ENCODE measurements around the gene IFI27. TPM values are rescaled to one million over a fixed set of nuclear protein-coding genes. Genes with fewer than 3 reads are reported as not detected.

IFI27 gene
- total and polyA plus RNA-seq, 9 of the 15 experiments (the other 6 are each of a cell fraction or from before 2014, with no cell fraction given), result 0.19 to 3.4 (median 1.4) TPM; not detected in 1

DNA sequence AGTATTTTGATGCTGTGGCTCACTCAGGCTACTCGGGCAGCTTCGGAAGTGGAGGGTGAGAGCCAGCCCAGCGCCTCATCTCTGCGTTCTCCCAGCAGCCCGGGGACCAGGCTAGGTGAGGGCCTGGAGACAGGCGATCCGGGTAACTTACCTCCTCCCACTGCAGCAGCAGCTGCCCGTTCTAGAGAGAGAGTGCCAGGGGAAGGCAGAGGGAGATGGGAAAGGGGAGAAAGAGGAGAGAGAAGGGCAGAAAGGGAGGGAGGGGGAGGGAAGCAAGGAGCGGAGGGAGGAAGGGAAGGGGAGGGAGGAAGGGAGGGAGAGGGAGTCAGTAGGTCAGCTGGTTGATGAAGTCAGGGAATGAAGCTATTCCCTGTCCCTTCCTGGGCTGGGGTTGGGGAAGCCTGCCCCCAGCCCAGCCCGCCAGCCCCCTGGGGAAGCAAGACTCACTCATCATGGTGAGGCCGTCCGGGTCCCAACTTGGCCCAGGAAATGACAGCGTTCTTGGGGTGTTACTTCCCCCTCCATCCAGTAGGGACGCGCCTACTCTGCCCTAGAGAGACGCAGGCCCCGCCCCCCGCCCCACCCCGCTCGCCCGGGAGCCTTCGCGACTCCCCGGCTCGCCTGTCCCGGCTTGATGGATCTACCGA, 18.7 kb downstream of the IFI27 start, which contains the start of gene IFI27L2 (continued):
- TF ChIP-seq, protein P1, sequence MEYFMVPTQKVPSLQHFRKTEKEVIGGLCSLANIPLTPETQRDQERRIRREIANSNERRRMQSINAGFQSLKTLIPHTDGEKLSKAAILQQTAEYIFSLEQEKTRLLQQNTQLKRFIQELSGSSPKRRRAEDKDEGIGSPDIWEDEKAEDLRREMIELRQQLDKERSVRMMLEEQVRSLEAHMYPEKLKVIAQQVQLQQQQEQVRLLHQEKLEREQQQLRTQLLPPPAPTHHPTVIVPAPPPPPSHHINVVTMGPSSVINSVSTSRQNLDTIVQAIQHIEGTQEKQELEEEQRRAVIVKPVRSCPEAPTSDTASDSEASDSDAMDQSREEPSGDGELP (CRISPR knock-in tag; IDR thresholded peaks at IDR 0.05; ENCODE audit: borderline replicate concordance), result peak; percentile 22; the same call in 1 of the 2 replicates

DNA sequence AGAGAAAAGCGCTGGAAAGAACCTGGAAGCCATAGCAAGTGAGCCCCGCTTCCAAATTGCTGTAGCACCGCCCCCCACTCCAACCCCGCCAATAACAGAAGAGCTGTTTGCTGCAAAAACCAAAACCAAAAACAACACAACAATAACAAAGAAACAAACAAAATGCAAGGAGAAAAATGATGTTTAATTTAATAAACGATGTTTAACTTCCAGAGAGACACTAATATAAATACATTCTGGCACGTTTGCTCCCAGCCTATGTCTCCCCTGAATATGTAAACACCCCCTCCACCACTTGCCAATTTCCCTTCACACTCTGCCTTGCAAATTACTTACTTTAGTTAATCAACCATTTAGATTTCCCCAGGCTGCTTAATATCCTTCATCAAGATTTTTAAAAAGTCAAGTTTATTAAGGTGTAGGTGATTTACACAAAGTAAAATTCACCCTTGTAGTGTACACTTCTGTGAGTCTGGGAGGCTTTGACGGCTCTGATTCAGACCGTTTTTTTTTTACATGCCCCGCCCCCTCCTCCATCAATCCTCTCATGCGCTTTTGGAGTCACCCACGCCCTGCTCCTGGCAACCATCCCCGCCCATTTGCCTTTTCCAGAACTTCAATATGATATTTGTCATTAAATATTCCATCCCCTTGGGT, 19.4 kb downstream of the IFI27 start:
- BruUV-seq (replicated peaks), result no TSS peak
- Histone ChIP-seq H3K27ac (ENCODE audit: extremely low read depth, low read depth, low read length) (no peak overlapping the region), H3K4me3 (peak overlapping the region; percentile 23), H3K4me2 (ENCODE audit: insufficient read depth, low read length) (peak overlapping the region; percentile 73), H3K4me1 (replicated peaks in 1 of 2; ENCODE audit: control insufficient read depth in 2 of 2, insufficient read depth in 2 of 2, low read length in 2 of 2) (peaks cover 0 to 7% of the 10 kb centered on the region in 2 experiments; a peak in 3 of 5 replicates), H2AFZ (ENCODE audit: low read depth, low read length) (peak overlapping the region; percentile 82), H3K9me1 (ENCODE audit: control insufficient read depth, insufficient read depth, low read length) (no peaks in the 10 kb centered on the region), H3K27me3 (ENCODE audit: control insufficient read depth in 2 of 2, insufficient read depth in 2 of 2, low read length in 2 of 2) (peaks cover 0 to 12% of the 10 kb centered on the region in 2 experiments; a peak in 2 of 5 replicates), H3K79me2 (ENCODE audit: control insufficient read depth, insufficient read depth, low read length) (no peaks in the 10 kb centered on the region), H4K20me1 (replicated peaks; ENCODE audit: control insufficient read depth, insufficient read depth, low read length) (no peaks in the 10 kb centered on the region), H3K9ac (ENCODE audit: insufficient read depth in 1 of 2, low read depth in 2 of 2, low read length in 2 of 2) (no peak overlapping the region), H3K9me3 (replicated peaks; ENCODE audit: control insufficient read depth, insufficient read depth, low read depth, low read length) (no peaks in the 10 kb centered on the region), H3K36me3 (ENCODE audit: control insufficient read depth, insufficient read depth, low read length) (no peaks in the 10 kb centered on the region)
- ChIA-PET CTCF (ENCODE audit: low intra/inter-chr PET ratio) (no interaction called here), POLR2A (no interaction called here)
- DNase-seq (ENCODE audit: extremely low read depth in 1 of 4, low spot score in 3 of 4) (peak; percentile 33 to 58 (median 38)), ATAC-seq (peak; percentile 77), FAIRE-seq (no peak)
- in situ Hi-C loops (cut with MboI) (no loop called here), intact Hi-C loops (cut with micrococcal nuclease) (no loop called here)
- WGBS (ENCODE audit: insufficient coverage, low coverage, missing lambda C conversion rate), result 0% methylated on average over 7 of the region's 12 CpGs
- TF ChIP-seq, protein P2, sequence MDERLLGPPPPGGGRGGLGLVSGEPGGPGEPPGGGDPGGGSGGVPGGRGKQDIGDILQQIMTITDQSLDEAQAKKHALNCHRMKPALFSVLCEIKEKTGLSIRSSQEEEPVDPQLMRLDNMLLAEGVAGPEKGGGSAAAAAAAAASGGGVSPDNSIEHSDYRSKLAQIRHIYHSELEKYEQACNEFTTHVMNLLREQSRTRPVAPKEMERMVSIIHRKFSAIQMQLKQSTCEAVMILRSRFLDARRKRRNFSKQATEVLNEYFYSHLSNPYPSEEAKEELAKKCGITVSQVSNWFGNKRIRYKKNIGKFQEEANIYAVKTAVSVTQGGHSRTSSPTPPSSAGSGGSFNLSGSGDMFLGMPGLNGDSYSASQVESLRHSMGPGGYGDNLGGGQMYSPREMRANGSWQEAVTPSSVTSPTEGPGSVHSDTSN (CRISPR knock-in tag; IDR thresholded peaks at IDR 0.05; ENCODE audit: low read depth), result no peak
- TF ChIP-seq, protein P2 (tag; conservative IDR thresholded peaks at IDR 0.05; ENCODE audit: low read depth), result 0 out of 2 replicates have a peak, but pooled peaks have one; percentile 14
- TF ChIP-seq ZNF384 (IDR thresholded peaks at IDR 0.05; ENCODE audit: low read depth, low read length) (peak; percentile 82), RFX1 (IDR thresholded peaks at IDR 0.05) (peak; percentile 22; the same call in 1 of the 2 replicates), EGR1 (conservative IDR thresholded peaks at IDR 0.05) (peak; percentile 45)
- TF ChIP-seq, protein P3, sequence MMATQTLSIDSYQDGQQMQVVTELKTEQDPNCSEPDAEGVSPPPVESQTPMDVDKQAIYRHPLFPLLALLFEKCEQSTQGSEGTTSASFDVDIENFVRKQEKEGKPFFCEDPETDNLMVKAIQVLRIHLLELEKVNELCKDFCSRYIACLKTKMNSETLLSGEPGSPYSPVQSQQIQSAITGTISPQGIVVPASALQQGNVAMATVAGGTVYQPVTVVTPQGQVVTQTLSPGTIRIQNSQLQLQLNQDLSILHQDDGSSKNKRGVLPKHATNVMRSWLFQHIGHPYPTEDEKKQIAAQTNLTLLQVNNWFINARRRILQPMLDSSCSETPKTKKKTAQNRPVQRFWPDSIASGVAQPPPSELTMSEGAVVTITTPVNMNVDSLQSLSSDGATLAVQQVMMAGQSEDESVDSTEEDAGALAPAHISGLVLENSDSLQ (IDR thresholded peaks at IDR 0.05), result 0 out of 2 replicates have a peak, but pooled peaks have one; percentile 35
- TF ChIP-seq, protein P4, sequence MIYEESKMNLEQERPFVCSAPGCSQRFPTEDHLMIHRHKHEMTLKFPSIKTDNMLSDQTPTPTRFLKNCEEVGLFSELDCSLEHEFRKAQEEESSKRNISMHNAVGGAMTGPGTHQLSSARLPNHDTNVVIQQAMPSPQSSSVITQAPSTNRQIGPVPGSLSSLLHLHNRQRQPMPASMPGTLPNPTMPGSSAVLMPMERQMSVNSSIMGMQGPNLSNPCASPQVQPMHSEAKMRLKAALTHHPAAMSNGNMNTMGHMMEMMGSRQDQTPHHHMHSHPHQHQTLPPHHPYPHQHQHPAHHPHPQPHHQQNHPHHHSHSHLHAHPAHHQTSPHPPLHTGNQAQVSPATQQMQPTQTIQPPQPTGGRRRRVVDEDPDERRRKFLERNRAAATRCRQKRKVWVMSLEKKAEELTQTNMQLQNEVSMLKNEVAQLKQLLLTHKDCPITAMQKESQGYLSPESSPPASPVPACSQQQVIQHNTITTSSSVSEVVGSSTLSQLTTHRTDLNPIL (CRISPR knock-in tag; IDR thresholded peaks at IDR 0.05), result no peak
